AG09319 (cell line): ENCODE data around the gene PRKG1.
A peak's percentile ranks its signal among the peaks of the same experiment; 100 is the strongest.
"Not testable (repeated sequence)": the region's sequence is repeated elsewhere in the genome, so short reads cannot be mapped to it uniquely, and the experiment has no call there.

Source experiments
- DNase-seq: peaks from one replicate; pipeline ENCODE4 v3.0.0-alpha.2; 2010; ENCODE audit warnings: low read depth; ENCODE audit errors: extremely low read depth
- TF ChIP-seq, protein P1 (sequence below): IDR thresholded peaks from 2 replicates; pipeline ENCODE4 v1.5.1; 2011; ENCODE audit warnings: low read depth, mild to moderate bottlenecking, inconsistent platforms, low read length, moderate library complexity

PRKG1 gene

GRCh38 chr10:51389415-51390321, 315.4 kb downstream of the PRKG1 start:
- peak; percentile 98 for DNase-seq
- TF ChIP-seq, protein P1, sequence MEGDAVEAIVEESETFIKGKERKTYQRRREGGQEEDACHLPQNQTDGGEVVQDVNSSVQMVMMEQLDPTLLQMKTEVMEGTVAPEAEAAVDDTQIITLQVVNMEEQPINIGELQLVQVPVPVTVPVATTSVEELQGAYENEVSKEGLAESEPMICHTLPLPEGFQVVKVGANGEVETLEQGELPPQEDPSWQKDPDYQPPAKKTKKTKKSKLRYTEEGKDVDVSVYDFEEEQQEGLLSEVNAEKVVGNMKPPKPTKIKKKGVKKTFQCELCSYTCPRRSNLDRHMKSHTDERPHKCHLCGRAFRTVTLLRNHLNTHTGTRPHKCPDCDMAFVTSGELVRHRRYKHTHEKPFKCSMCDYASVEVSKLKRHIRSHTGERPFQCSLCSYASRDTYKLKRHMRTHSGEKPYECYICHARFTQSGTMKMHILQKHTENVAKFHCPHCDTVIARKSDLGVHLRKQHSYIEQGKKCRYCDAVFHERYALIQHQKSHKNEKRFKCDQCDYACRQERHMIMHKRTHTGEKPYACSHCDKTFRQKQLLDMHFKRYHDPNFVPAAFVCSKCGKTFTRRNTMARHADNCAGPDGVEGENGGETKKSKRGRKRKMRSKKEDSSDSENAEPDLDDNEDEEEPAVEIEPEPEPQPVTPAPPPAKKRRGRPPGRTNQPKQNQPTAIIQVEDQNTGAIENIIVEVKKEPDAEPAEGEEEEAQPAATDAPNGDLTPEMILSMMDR, result peak; percentile 69

- not testable (repeated sequence) for DNase-seq
These were observed 318.7 kb downstream of the PRKG1 start for GRCh38 chr10:51393006-51393405.

GRCh38 chr10:51394039-51394438, 319.8 kb downstream of the PRKG1 start:
- TF ChIP-seq, protein P1, result no peak
- DNase-seq, result no peak

DNA sequence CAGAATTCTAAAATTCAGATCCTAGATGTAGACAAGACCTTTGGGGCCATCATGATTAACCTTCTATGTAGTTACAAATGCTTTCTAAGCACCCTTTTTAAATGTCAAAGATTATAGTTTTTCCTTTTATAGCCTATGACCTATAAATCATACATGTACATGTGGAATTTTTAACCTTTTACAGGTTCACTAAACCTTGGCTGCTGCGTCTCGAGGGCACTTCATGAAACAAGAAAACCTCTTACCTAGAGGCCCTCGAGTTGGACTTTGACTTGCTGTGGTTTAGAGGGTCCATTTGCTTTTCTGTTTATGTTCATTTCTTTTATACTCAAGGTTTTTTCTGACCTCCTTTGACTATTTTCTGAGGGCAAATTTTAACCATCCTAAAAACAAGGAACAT, 323.0 kb downstream of the PRKG1 start:
- TF ChIP-seq, protein P1, result no peak
- DNase-seq, result no peak

DNA sequence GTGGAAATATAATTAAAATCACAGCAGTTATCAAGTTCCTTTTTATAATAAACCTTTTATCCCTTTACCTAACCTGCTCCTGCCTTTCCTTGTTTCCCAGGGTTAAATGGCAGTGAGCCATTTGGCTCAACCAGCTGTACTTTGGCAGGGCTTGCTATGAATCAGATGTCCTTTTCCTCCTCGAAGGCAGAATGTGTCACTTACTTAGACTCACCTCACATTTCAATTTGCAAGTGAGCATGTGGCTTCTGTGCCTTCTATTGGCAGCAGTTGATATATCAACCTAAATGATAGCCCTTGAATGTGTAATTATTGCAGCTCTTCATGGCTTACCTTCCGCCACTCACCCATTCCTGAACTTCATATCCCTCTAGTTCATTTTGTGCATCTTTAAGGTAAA, 323.4 kb downstream of the PRKG1 start:
- peak; percentile 18 for DNase-seq
- TF ChIP-seq, protein P1, result no peak

DNA sequence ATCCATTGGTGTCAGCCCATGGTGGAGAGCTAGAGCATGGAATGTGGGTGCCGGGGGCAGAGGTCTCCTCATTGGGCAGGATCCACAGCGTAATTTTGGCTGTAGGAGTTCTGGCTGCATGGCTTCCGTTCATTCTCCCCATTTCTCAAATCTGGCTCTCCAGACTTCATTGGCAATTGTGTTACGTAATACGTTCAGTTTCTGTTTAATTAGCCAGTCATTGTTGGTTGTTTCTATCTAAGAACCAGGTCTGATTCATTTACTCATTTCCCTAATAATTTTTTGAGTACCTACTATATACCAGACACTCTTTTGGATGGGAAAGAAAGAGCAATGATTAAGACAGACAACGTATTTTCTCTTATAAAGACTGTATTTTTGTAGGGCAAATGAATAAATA, 325.6 kb downstream of the PRKG1 start:
- TF ChIP-seq, protein P1, result no peak

DNA sequence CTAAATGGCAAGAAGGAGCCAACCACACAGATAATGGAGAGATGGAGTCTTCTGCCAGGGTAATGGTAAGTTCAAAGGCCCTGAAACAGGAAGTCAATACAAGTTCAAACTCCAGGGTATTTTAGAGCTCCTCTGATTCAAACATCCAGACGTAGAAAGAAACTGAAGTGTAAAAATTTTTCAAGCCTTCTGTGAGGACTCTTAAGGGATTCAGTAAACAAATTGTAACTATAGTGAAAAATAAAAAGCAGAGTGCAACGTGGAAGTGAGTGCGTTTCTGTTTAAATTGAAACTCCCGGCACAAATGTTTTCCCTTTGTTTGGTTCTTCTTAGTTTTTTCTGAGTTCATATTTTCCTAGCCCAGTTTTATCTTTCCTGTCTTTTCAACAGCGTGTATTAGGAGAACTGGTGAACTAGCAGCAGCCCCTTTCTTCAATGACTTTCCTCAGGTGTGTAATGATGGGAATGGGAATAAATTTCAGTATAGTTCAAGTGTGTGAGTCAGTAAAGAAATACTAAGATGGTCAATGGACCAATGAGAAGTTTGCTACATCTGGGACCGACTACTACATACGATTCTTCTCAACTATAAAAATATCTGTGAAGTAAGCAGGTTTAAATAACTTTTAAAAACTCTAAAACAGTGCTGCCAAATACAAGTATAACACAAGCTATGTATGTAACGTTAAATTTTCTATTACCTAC, 326.3 kb downstream of the PRKG1 start:
- no peak for DNase-seq
- TF ChIP-seq, protein P1, result no peak

More for the DNA sequence above, 325.6 kb downstream of the PRKG1 start:
- DNase-seq, result no peak
